ENCODE measurements around the gene CLEC20A. TPM values are rescaled to one million over a fixed set of nuclear protein-coding genes. Genes with fewer than 3 reads are reported as not detected.

Gene CLEC20A
- total RNA-seq, 1 donor from 2014 or later: not detected

DNA sequence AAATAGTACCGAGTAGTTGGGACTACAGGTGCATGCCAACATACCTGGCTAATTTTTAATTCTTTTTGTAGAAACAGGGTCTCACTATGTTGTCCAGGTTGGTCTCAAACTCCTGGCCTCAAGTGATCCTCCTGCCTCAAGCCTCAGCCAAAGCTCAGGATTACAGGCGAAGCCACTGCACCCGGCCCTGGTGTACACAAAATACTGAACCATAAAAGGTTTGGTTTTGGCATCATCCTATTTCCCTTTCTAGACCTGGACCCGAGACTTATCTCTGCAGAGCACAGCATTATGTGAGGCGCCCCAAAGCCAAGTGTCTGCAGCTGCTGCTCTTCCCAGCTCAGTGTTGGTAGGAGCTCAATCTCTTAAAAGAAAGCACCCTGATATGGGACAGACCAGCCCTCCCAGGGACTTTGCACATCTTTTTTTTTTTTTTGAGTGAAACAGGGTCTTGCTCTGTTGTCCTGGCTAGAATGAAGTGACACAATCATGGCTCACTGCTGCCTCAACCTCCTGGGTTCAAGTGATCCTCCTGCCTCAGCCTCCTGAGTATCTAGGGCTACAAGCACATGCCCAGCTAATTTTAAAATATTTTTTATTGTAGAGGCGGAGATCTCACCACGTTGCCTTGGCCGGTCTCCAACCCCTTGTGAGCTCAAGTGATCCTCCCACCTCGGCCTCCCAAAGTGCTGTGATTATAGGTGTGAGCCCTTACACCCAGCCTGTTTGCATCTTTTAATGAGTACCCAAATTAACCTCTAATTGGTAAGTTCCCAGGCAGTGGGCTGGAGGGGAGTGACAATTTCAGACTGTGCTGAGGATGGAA lies 36.6 kb upstream of the CLEC20A start:
- no peak for DNase-seq
- H3K36me3 ChIP-seq: no peaks in the 10 kb centered on the region
- no peak for TF ChIP-seq CTCF (IDR thresholded peaks at IDR 0.05)
- no peaks in the 10 kb centered on the region for H3K9me3 ChIP-seq
- H3K4me1 ChIP-seq: peaks cover 22% of the 10 kb centered on the region
- no peak for ATAC-seq
- no peak overlapping the region for H3K27ac ChIP-seq
- H3K4me3 ChIP-seq: no peak overlapping the region
- intact Hi-C loops (cut with DNase I): loop anchor here (10.0 kb wide), 1 partner anchor 471 kb away; no protein-coding TSS in a partner anchor
- H3K27me3 ChIP-seq (ENCODE audit: low read depth): no peaks in the 10 kb centered on the region

- peak; percentile 89 for TF ChIP-seq CTCF (IDR thresholded peaks at IDR 0.05)
- Histone ChIP-seq H3K4me1 (peaks cover 18% of the 10 kb centered on the region), H3K9me3 (no peaks in the 10 kb centered on the region), H3K36me3 (no peaks in the 10 kb centered on the region), H3K4me3 (no peak overlapping the region), H3K27ac (no peak overlapping the region), H3K27me3 (ENCODE audit: low read depth) (no peaks in the 10 kb centered on the region)
- DNase-seq (peak; percentile 87), ATAC-seq (peak; percentile 88 to 89)
- intact Hi-C loops (cut with DNase I): loop anchor here (10.0 kb wide), 1 partner anchor 472 kb away; no protein-coding TSS in a partner anchor
These were observed 35.6 kb upstream of the CLEC20A start for GRCh38 chr1:178532392-178532791.

DNA sequence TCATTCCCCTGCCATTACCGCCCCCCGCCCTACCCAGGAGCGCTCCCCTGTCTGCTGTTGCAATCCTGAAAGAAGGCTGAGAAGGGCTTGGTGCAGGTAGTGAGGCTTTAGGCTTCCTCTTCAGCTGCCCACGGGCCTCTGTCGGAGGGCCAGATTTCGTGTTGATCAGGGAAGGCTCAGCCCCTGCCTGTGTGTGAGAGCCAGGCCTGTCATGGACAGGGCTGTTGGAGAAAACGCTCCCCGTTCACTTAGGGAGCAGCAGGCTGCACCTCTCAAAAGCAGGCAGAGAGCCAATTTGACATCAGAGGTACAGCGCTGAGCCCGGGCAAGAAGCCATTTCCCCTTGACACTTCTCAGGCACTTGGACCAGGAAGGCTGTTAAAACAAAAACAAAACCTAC lies 35.1 kb upstream of the CLEC20A start:
- no peak overlapping the region for H3K4me3 ChIP-seq
- ATAC-seq: peak; percentile 13 to 23
- no peaks in the 10 kb centered on the region for H3K27me3 ChIP-seq (ENCODE audit: low read depth)
- TF ChIP-seq CTCF (IDR thresholded peaks at IDR 0.05): no peak
- H3K9me3 ChIP-seq: no peaks in the 10 kb centered on the region
- H3K27ac ChIP-seq: no peak overlapping the region
- H3K4me1 ChIP-seq: peaks cover 16% of the 10 kb centered on the region
- H3K36me3 ChIP-seq: no peaks in the 10 kb centered on the region
- DNase-seq: no peak
- intact Hi-C loops (cut with DNase I): loop anchor here (10.0 kb wide), 1 partner anchor 473 kb away; no protein-coding TSS in a partner anchor

DNA sequence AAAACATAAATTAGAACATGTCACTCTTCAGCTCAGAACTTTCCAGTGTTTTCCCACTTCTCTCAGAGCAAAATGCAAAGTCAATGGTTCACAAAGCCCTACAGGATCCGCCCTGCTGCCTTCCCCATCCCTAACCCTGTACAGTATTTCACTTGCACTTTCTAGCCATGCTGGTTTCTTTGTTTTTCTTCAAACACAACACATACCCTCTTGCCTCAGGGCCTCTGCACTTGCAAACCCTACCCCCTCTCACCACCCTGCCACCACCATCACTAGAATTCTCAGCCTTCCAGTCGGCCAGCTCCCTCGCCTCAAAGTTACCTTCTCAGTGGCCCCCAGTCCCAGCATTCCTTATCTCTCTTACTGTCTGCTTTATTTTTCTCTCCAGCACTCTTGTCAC lies 33.7 kb upstream of the CLEC20A start:
- intact Hi-C loops (cut with DNase I): loop anchor here (10.0 kb wide), 1 partner anchor 474 kb away; no protein-coding TSS in a partner anchor
- H3K4me1 ChIP-seq: peaks cover 8% of the 10 kb centered on the region
- no peak overlapping the region for H3K27ac ChIP-seq
- H3K9me3 ChIP-seq: no peaks in the 10 kb centered on the region
- H3K4me3 ChIP-seq: no peak overlapping the region
- no peak for TF ChIP-seq CTCF (IDR thresholded peaks at IDR 0.05)
- no peaks in the 10 kb centered on the region for H3K27me3 ChIP-seq (ENCODE audit: low read depth)
- DNase-seq (no peak), ATAC-seq (no peak)
- no peaks in the 10 kb centered on the region for H3K36me3 ChIP-seq

GRCh38 chr1:178530037-178530402 lies 33.3 kb upstream of the CLEC20A start:
- Histone ChIP-seq H3K4me1 (peaks cover 8% of the 10 kb centered on the region), H3K27ac (no peak overlapping the region), H3K27me3 (ENCODE audit: low read depth) (no peaks in the 10 kb centered on the region), H3K4me3 (no peak overlapping the region), H3K36me3 (no peaks in the 10 kb centered on the region), H3K9me3 (no peaks in the 10 kb centered on the region)
- TF ChIP-seq CTCF (IDR thresholded peaks at IDR 0.05): no peak
- no peak for ATAC-seq
- no peak for DNase-seq
- intact Hi-C loops (cut with DNase I): loop anchor here (10.0 kb wide), 1 partner anchor 475 kb away; no protein-coding TSS in a partner anchor

Data from lower lobe of right lung (tissue), 2 donors.